ENCODE measurements around the gene CCNY. TPM values are rescaled to one million over a fixed set of nuclear protein-coding genes. Genes with fewer than 3 reads are reported as not detected.

The CCNY gene
- total RNA-seq, 1 experiment from 2014 or later: 53.3 TPM

DNA sequence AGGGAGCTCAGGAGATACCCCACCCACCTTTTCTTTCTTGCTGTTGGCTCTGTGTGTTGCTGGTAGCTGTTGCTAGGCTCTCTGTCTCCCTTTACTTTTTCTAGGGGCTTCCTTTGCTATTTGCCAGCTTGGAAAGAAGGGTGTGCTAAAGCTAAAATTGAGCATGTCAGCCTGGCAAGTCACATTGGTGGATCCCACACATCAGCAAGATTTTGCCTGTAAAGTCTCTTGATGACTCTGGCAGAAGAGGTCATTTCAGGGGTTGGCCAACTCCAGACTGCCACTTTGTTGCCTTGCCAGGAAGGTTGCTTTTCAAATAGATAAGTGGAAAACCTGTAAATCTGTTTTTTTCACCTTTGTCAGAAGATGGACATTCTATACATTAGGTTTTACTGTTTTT, 9.9 kb downstream of the CCNY start (continued):
- TF ChIP-seq, protein P1, sequence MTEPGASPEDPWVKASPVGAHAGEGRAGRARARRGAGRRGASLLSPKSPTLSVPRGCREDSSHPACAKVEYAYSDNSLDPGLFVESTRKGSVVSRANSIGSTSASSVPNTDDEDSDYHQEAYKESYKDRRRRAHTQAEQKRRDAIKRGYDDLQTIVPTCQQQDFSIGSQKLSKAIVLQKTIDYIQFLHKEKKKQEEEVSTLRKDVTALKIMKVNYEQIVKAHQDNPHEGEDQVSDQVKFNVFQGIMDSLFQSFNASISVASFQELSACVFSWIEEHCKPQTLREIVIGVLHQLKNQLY (CRISPR knock-in tag; IDR thresholded peaks at IDR 0.05): no peak
- no peak for TF ChIP-seq JAZF1 (CRISPR knock-in tag; IDR thresholded peaks at IDR 0.05)
- no peak for TF ChIP-seq AR (CRISPR knock-in tag; IDR thresholded peaks at IDR 0.05)

DNA sequence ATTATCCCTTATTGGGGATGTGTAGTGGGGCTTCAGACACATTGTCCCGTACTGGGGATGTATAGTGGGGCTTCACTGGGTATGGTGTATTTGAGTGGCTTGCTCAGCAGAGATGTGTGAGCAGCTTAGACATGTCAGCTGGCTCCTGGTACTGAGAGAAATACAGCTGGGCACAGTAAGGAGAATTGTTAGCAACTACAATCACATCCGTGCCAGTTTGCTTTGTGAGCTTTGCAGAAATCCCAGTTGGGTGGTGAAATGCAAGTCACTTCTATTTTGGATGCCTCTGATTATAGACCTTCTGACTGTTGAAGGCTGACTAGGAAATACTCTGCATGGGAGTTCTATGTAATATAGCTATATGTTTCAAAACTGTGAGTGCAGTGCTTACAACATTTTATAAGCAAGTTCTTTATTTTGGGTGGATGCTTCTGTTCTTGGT, 10.8 kb downstream of the CCNY start:
- Mint-ChIP-seq H3K36me3 (peaks cover 2% of the 10 kb centered on the region), H3K4me1 (peaks cover 55% of the 10 kb centered on the region), H3K9me3 (no peaks in the 10 kb centered on the region), H3K27ac (no peak overlapping the region), H3K4me3 (no peak overlapping the region), H3K27me3 (ENCODE audit: low read depth) (no peaks in the 10 kb centered on the region)
- DNase-seq (ENCODE audit: low spot score): no peak
- ATAC-seq: no peak
- TF ChIP-seq, protein P2, sequence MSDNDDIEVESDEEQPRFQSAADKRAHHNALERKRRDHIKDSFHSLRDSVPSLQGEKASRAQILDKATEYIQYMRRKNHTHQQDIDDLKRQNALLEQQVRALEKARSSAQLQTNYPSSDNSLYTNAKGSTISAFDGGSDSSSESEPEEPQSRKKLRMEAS (CRISPR knock-in tag; IDR thresholded peaks at IDR 0.05): no peak
- TF ChIP-seq, protein P3, sequence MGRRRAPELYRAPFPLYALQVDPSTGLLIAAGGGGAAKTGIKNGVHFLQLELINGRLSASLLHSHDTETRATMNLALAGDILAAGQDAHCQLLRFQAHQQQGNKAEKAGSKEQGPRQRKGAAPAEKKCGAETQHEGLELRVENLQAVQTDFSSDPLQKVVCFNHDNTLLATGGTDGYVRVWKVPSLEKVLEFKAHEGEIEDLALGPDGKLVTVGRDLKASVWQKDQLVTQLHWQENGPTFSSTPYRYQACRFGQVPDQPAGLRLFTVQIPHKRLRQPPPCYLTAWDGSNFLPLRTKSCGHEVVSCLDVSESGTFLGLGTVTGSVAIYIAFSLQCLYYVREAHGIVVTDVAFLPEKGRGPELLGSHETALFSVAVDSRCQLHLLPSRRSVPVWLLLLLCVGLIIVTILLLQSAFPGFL (CRISPR knock-in tag; IDR thresholded peaks at IDR 0.05; ENCODE audit: borderline replicate concordance): no peak
- TF ChIP-seq, protein P4, sequence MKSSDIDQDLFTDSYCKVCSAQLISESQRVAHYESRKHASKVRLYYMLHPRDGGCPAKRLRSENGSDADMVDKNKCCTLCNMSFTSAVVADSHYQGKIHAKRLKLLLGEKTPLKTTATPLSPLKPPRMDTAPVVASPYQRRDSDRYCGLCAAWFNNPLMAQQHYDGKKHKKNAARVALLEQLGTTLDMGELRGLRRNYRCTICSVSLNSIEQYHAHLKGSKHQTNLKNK (CRISPR knock-in tag; IDR thresholded peaks at IDR 0.05): no peak
- no peak for TF ChIP-seq ZNF425 (CRISPR knock-in tag; conservative IDR thresholded peaks at IDR 0.05)
- ChIA-PET POLR2A (no interaction called here), CTCF (no interaction called here)

DNA sequence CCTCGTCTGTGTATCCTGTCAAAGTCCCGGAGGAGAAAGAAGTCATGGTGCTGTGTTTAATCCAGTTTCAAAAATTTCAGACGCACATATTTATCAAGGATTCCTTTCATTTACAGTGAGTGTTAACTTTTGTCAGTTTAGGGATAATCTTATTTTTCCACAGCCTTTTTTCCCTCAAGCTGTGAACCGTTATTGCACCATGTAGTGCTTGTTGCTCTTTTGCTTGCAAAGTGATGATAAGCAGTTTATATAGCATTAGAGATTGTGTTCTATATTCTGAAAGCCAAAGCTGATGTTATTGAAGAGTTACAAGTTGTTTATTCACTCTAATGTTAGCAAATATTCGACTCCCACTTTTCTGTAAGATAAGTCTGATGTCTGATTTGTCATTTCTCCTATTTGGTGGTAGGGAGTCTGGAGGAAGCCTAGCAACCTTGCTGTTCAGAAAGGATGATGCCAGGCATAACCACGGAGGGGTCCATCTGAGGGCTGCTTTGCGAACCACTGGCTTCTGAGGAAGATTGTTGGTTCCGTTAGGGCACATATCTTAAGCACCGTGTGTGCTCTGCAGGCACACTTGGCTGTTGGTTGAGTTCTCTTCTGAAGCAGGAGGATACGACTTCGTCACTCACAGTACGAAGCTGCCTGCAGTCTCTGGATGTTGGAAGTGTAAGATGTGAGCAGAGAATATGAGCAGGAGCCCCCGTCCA, 11.7 kb downstream of the CCNY start:
- Mint-ChIP-seq H3K27me3 (ENCODE audit: low read depth) (no peaks in the 10 kb centered on the region), H3K36me3 (peaks cover 2% of the 10 kb centered on the region), H3K4me3 (no peak overlapping the region), H3K4me1 (peaks cover 60% of the 10 kb centered on the region), H3K27ac (peak overlapping the region; percentile 26), H3K9me3 (no peaks in the 10 kb centered on the region)
- ATAC-seq (no peak), DNase-seq (ENCODE audit: low spot score) (no peak)
- CTCF ChIA-PET: no interaction called here
- POLR2A ChIA-PET: no interaction called here
- TF ChIP-seq HMGA2 (CRISPR knock-in tag; IDR thresholded peaks at IDR 0.05): no peak

- H3K4me3 Mint-ChIP-seq: no peak overlapping the region
- DNase-seq (ENCODE audit: low spot score) (no peak), ATAC-seq (no peak)
- ChIA-PET POLR2A (no interaction called here), CTCF (no interaction called here)
- no peaks in the 10 kb centered on the region for H3K27me3 Mint-ChIP-seq (ENCODE audit: low read depth)
- H3K27ac Mint-ChIP-seq: peak overlapping the region; percentile 64; the same call in 1 of the 2 replicates
- no peaks in the 10 kb centered on the region for H3K9me3 Mint-ChIP-seq
- peaks cover 2% of the 10 kb centered on the region for H3K36me3 Mint-ChIP-seq
- H3K4me1 Mint-ChIP-seq: peaks cover 61% of the 10 kb centered on the region
- no peak for TF ChIP-seq SP1 (CRISPR knock-in tag; conservative IDR thresholded peaks at IDR 0.05)
- TF ChIP-seq JAZF1 (CRISPR knock-in tag; IDR thresholded peaks at IDR 0.05): no peak
- TF ChIP-seq USF2 (CRISPR knock-in tag; IDR thresholded peaks at IDR 0.05): no peak
- no peak for TF ChIP-seq ZNF317 (CRISPR knock-in tag; IDR thresholded peaks at IDR 0.05; ENCODE audit: borderline replicate concordance, low read depth)
- TF ChIP-seq ZNF232 (CRISPR knock-in tag; IDR thresholded peaks at IDR 0.05): no peak
- no peak for TF ChIP-seq EMX1 (CRISPR knock-in tag; IDR thresholded peaks at IDR 0.05)
- TF ChIP-seq NFYB (CRISPR knock-in tag; conservative IDR thresholded peaks at IDR 0.05; ENCODE audit: low read depth): no peak
- TF ChIP-seq RORB (CRISPR knock-in tag; IDR thresholded peaks at IDR 0.05): no peak
- TF ChIP-seq, protein P5, sequence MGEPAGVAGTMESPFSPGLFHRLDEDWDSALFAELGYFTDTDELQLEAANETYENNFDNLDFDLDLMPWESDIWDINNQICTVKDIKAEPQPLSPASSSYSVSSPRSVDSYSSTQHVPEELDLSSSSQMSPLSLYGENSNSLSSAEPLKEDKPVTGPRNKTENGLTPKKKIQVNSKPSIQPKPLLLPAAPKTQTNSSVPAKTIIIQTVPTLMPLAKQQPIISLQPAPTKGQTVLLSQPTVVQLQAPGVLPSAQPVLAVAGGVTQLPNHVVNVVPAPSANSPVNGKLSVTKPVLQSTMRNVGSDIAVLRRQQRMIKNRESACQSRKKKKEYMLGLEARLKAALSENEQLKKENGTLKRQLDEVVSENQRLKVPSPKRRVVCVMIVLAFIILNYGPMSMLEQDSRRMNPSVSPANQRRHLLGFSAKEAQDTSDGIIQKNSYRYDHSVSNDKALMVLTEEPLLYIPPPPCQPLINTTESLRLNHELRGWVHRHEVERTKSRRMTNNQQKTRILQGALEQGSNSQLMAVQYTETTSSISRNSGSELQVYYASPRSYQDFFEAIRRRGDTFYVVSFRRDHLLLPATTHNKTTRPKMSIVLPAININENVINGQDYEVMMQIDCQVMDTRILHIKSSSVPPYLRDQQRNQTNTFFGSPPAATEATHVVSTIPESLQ (CRISPR knock-in tag; IDR thresholded peaks at IDR 0.05): no peak
These were observed 12.5 kb downstream of the CCNY start for GRCh38 chr10:35348609-35349388.

Measured in WTC11 (cell line).